ENCODE data around the gene MYBBP1A.

GRCh38 chr17:4545217-4545951, 9.8 kb downstream of the MYBBP1A start:
- TF ChIP-seq CTCF (conservative IDR thresholded peaks at IDR 0.05; ENCODE audit: low read depth, low read length): no peak
- no peak for TF ChIP-seq EZH2 (IDR thresholded peaks at IDR 0.05; ENCODE audit: low read length, unreplicated experiment)
